NT2/D1 (cell line): Measurements from ENCODE around the gene AMZ1.

Experiments
- SUZ12 ChIP-seq: IDR thresholded peaks from 2 replicates; pipeline ENCODE4 v1.6.1; 2011; ENCODE audit not compliant: insufficient read length, insufficient read depth; ENCODE audit errors: extremely low read depth
- YY1 ChIP-seq: IDR thresholded peaks from 2 replicates; pipeline ENCODE4 v1.6.1; 2011; ENCODE audit not compliant: insufficient read length, insufficient read depth

DNA sequence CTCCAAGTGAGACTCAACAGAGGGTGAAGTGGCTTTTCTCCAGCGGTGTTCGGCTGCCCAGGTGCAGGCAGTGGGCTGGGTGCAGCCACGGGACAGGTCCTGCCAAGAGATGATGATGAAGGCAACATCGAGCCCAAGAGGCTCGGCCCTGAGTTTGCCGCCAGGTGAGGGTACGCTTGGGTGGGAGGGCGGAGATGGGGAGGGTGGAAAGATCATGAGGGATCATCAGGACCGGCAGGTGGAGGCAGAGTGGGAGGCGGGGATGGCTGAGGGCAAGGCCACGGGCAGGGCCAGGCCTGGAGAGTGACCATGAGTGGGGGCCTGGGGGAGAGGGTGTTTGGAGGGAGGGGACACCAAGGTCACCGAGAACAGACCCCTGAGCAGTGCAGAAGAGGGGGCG is 17.8 kb upstream of the AMZ1 start:
- TF ChIP-seq SUZ12, result no peak
- no peak for TF ChIP-seq YY1
